ENCODE measurements around the gene SPZ1. TPM values are rescaled to one million over a fixed set of nuclear protein-coding genes. Genes with fewer than 3 reads are reported as not detected.

Gene SPZ1
- total and polyA plus RNA-seq, 4 donors, result not detected

DNA sequence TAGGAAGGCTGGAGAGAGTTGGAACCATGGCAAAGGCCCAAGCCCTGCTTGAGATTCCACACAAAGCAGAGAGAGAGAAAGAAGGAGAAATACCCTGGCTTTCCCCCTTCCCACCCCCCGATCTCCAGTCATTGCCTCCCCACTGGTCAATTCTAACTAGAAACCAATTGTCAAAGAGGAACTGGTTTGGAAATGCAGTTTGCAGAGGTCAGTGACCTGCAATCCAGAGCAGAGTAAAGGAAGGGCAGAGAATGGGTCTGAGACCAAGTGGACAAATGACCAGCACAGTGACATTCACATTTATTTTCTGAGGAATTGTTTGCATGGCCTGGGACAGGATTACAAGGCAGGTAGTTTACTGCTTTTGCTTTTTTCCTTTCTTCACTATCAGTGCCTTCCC lies 50.6 kb downstream of the SPZ1 start:
- Histone ChIP-seq H3K9me3 (ENCODE audit: control insufficient read depth, low read length) (no peaks in the 10 kb centered on the region), H3K4me1 (ENCODE audit: control insufficient read depth in 1 of 2, insufficient read depth in 2 of 2, low read length in 2 of 2) (no peaks in the 10 kb centered on the region), H3K36me3 (ENCODE audit: control insufficient read depth in 1 of 2, insufficient read depth in 2 of 2, low read length in 1 of 2) (no peaks in the 10 kb centered on the region), H3K27ac (ENCODE audit: low read depth in 1 of 2, low read length in 2 of 2) (no peak overlapping the region), H3K4me3 (ENCODE audit: low read length in 2 of 2) (no peak overlapping the region), H3K27me3 (ENCODE audit: control insufficient read depth in 1 of 2, insufficient read depth in 2 of 2, low read length in 1 of 2) (no peaks in the 10 kb centered on the region)
- intact Hi-C loops (cut with DNase I), result no loop called here
- DNase-seq (no peak), ATAC-seq (ENCODE audit: low FRiP score) (peak; percentile 44)
- WGBS, 2 donors, result 63% methylated on average over 1 of the region's 1 CpG

Other genes with a start within 250 kb of the SPZ1 start
- gene SERINC5, start 64.0 kb upstream of the SPZ1 start, total RNA-seq, result 10 to 100 TPM; 15.5 to 22.1 TPM
- gene SERINC5, start 64.0 kb upstream of the SPZ1 start, polyA plus RNA-seq, result 1 to 10 TPM; 1.4 to 1.7 TPM
- 10 to 100 TPM; 43.3 to 57.6 TPM for gene ZFYVE16, start 88.1 kb downstream of the SPZ1 start, total RNA-seq
- gene ZFYVE16, start 88.1 kb downstream of the SPZ1 start, polyA plus RNA-seq, result 10 to 100 TPM in 1 of 2 donors, 1 to 10 TPM in 1; 8.1 to 14.6 TPM
- gene FAM151B, start 168.1 kb downstream of the SPZ1 start, total RNA-seq, result 1 to 10 TPM; 1.9 to 4.4 TPM
- gene FAM151B, start 168.1 kb downstream of the SPZ1 start, polyA plus RNA-seq, result 1 to 10 TPM in 1 of 2 donors, under 1 TPM in 1; 0.95 to 3.3 TPM